HG02840 (cell line): ENCODE data around the gene CYBRD1.
"Not testable (repeated sequence)": the region's sequence is repeated elsewhere in the genome, so short reads cannot be mapped to it uniquely, and the experiment has no call there.

Source experiments
- ATAC-seq: cut with Tn5 transposase; IDR thresholded peaks from one replicate; pipeline ENCODE4 v1.9.1; 2021; ENCODE audit warnings: mild to moderate bottlenecking, moderate library complexity, moderate number of reproducible peaks; ENCODE audit not compliant: unreplicated experiment, low FRiP score

CYBRD1 gene, protein sequence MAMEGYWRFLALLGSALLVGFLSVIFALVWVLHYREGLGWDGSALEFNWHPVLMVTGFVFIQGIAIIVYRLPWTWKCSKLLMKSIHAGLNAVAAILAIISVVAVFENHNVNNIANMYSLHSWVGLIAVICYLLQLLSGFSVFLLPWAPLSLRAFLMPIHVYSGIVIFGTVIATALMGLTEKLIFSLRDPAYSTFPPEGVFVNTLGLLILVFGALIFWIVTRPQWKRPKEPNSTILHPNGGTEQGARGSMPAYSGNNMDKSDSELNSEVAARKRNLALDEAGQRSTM

DNA sequence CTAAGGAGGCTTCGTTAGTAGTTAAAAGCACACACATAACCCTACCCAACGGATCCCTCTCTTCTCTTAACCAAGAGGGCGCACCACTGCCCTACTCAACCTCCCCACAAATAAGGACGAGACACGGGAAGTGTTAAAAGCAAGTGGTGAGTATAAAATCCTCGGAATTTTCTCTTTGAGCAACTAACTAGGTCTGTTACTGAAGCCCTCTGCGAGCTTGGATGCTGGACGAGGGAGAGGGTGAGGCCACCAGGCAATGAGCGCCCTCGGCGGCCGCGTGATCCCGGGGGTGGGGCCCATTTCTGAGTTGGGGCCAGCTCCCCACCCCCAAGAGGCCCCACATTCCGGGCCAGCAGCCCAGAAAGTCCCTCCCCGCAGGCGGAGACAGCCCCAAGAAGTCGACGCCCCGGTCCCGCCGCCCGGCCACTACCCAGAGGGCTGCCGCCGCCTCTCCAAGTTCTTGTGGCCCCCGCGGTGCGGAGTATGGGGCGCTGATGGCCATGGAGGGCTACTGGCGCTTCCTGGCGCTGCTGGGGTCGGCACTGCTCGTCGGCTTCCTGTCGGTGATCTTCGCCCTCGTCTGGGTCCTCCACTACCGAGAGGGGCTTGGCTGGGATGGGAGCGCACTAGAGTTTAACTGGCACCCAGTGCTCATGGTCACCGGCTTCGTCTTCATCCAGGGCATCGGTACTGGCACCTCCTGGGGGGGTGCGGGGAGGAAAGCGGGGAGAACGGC lies at the start of gene CYBRD1:
CYBRD1 (plus strand) TSS at position 423 of the 736 bp plus-strand sequence; CDS start at position 495, 72 bp downstream.
- peak; percentile 51 for ATAC-seq

DNA sequence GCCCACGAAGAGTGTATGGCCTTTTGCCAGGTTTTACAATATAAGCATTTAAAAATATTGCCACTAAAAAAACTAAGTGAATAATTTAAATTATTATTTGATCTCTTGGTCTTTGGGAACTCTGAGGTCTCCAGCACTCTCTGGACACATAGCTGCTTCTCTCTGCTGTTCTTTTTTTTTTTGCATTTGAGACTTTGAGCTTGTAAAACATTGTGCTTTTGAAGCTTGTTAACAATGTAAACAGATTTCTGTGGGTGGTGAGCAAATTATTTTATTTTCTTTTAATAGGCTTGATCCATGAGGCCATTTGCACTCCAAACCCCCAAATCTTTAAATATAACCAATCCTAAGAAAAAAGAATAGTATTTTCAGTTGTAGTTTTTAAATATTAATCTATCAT lies 46.3 kb upstream of the CYBRD1 start:
- ATAC-seq, result no peak

DNA sequence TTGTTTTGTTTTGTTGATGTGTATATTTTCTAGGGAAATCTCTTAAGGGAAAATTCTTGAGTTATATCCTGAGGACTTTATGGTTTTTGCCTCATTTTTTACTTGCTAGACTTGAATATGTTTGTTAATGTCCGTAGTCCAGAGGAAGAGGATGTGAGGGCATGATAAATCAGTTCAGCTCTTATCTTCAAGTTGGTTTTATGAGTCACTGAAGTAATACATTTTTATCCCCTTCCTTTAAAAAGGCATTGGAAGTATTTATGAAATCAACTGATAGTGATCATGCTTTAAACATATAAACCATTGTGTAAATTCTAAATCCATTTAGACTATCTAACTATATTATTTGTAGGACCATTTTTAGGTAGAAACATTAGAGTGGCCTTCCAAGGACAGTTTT lies 43.9 kb upstream of the CYBRD1 start:
- no peak for ATAC-seq

DNA sequence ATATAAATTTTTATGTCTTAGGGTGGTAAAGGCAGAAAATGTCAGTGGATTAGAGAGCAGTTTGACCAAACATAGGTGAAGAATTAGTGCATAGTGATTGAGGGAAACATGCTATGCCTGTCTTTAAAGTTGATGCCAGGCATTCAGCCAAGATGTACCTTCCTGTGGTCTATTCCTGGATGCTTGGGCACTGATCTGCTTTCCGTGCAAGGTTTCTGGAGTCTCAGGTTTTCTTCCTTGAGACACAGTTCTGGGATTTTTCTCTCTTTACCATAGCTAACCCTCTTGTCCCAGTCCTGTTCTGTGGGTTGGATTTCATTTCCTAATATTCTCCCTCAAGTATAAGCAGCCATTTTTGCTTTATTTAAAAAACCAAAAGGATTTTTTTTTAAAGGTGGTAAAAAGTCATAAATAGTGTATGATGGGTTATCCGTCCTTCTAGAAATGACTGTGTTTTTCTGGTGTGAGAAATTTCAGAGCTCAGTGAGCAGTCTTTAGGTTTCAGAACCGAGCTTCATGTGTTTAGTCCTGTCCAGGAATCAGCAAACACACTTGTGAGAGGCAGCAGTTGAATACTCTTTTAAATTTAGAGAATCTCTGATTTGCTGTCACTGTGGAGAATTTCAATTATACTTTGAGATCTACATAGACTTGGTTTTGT lies 43.0 kb upstream of the CYBRD1 start:
- ATAC-seq, result no peak

DNA sequence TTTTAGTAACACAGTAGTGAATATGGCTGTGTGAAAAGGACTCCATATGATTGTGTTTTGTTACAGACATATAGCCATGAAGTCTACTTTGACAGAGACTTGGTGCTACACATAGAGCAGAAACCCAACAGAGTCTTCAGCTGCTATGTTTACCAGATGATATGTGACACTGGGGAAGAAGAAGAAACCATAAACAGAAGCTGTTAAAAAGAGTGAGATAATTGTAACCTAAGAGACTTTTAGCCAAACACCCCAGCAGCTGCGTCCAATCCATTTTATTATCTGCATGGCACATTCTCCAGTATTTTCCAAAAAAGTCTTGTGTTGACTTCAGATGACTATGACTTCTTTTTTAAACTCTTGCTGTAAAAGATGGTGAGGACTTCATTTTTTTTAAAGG lies 41.4 kb upstream of the CYBRD1 start:
- ATAC-seq, result no peak

DNA sequence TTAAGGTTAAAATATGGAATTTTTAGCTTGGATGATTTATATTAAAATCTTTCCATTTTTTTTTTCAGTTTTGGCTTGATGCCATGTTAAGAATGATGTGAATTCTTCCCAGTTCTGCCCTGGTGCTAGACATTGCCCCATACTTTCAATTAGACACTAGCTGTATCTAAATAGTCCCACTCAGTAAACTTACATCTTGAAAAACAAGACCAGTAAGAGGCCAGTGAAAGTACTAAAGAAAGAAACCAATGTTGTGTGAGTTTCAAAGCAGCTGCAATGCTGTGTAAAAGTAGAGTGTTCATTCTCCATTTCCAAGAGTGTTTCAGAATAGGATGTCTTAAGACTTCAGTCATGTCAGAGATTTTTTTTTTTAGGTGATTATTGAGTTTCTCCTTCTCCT lies 40.0 kb upstream of the CYBRD1 start:
- no peak for ATAC-seq

DNA sequence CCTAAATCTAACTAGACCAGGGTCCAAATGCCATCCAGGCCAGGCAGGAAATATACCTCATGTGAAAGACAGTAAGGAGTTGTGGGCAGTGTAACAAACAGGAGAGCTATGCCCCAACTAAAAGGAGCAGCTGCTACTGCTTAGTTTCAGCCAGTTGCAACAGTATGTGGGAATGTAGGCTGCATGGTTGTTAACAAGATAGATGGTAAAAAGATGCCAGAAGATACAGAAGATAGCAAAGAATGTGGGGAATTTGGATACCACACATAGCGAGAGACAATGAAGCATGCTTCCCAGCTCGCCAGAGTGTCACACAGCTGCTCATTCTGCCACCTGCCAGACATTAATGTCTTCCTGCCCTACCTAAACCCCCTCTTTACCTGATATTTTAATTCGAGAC lies 39.4 kb upstream of the CYBRD1 start:
- ATAC-seq, result no peak

DNA sequence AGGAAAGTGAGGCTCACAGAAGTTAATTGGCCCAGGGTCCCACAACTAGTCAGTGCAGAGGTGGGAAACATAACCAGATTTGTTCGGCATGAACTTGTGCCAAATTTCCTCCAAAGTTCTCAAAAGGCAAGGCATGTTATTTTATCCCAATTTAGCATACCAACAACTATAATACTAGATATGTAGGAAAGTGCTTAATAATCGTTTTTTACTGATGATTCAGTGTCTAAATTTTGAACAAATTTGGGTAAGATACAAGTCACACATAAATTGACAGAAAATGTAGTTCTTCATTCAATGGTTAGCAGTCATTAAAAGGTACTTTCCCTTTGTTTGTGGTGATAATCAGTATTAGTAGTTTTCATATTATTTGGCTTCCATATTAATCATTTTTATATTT lies 38.5 kb upstream of the CYBRD1 start:
- no peak for ATAC-seq

DNA sequence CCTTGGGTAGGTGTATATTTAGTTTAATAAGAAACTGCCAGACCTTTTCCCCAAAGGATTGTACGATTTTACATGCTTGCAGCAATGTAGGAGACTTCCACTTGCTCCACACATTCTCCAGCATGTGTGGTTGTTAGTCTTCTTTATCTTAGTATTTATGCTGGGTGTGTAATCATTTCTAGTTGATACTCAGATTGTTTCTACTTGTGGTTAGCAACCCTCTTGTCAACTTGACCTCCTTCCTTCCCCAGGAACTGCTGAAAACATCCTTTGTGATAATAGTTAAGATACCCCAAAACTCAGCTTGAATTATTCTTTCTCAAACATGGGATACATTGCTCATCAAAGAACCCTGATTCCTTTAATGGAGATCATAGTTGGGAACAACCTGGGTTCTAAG lies 37.2 kb upstream of the CYBRD1 start:
- no peak for ATAC-seq

DNA sequence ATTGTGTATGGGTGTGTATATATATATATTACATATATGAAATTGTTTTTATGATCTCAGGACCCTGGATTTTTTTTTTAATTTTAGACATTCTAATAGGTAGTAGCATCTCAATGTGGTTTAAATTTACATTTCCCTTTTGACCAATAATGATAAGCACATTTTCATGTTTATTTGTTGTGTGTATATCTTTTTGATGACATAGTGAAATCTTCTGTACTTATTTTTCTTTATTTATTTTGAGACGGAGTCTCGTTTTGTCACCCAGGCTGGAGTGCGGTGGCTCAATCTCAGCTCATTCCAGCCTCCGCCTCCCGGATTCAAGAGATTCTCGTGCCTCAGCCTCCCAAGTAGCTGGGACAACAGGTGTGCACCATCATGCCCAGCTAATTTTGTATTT lies 35.1 kb upstream of the CYBRD1 start:
- no peak for ATAC-seq

DNA sequence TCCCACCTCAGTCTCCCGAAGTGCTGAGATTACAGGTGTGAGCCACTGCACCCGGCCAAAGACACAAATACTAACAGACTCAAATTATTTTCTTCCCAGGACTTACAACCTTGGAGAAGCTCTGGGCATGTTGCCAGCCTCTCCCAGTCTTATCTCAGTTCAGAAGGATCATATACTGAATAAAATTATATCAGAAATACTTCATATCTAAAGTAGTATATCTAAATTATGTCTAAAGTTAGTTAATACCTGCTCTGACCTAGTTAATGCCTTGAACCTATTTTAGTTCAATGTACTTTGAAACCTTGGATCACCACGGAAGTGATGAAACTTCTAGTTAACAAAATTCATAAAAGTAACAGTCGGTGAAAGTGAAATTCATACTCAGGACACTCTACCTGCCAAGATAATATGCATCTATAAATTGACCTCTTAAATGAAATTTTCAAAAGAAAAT lies 34.4 kb upstream of the CYBRD1 start:
- no peak for ATAC-seq

DNA sequence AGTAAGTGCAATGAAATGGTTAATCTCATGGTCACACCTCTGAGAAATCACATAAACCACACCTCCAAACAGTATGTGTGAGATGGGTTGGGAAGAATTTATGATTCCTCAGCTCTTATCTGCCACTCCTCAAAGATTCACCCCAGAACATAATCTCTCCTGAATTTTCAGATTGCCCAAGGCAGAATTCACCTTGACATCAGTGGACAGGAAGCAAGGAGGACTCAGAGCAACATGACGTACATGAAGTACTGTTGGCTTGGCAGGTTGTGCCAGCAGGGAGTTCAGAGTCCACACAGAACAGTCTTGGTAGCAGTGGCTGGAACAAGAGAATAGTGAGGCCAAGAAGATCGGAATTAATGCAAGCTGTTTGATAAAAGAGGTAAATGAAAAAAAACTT lies 31.7 kb upstream of the CYBRD1 start:
- ATAC-seq, result no peak

DNA sequence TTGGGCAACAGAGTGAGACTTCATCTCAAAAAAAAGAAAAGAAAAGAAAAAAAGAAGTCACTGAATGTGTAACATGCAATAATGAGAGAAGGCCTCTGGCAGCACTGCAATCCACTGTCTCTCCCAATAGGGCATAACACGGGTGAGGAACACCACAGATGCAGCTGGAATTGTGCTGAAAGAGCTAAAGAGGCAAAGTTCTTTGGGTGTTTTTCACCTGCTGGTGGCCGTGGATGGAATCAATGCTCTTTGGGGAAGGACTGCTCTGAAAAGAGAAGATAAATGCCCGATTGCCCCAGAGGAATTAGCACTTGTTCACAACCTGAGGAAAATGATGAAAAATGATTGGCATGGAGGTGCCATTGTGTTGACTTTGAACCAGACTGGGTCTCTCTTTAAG lies 31.0 kb upstream of the CYBRD1 start:
- ATAC-seq, result no peak

DNA sequence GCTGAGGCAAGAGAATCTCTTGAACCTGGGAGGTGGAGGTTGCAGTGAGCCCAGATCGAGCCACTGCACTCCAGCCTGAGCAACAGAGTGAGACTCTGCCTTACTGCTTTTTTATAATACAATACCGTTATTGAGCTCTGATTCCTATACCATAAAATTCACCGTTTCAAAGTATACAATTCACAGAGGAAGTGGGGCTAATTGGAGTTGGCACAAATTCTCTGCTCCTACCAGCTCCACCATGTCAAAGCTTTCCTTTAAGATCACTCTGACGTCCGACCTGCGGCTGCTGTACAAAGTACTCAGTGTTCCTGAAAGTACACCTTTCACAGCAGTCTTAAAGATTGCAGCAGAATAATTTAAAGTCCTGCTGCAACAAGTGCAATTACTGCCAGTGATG lies 29.6 kb upstream of the CYBRD1 start:
- no peak for ATAC-seq

DNA sequence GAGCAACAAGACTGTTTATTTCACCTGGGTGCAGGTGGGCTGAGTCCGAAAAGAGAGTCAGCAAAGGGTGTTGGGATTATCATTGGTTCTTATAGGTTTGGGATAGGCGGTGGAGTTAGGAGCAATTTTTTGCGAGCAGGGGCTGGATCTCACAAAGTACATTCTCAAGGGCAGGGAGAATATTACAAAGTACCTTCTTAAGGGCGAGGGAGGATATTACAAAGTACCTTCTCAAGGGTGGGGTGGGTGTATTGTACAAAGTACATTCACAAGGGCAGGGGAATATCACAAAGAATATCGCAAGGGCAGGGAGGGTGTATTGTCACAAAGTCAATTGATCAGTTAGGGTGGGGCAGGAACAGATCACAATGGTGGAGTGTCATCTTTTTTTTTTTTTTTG lies 24.6 kb upstream of the CYBRD1 start:
- not testable (repeated sequence) for ATAC-seq

DNA sequence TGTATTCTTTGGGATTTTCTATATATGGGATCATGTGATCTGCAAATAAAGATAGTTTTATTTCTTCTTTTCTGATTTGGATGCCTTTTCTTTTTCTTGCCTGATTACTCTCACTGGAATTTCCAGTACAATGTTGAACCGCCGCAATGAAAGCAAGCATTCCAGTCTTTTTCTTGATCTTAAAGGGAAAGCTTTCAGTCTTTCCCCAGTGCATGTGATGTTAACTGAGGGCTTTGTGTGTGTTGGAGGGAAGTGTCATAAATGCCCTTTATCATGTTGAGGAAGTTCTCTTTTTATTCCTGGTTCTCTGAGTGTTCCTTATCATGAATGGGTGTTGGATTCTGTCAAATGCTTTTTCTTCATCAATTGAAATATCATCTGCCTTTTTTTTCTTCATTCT lies 16.9 kb upstream of the CYBRD1 start:
- no peak for ATAC-seq

DNA sequence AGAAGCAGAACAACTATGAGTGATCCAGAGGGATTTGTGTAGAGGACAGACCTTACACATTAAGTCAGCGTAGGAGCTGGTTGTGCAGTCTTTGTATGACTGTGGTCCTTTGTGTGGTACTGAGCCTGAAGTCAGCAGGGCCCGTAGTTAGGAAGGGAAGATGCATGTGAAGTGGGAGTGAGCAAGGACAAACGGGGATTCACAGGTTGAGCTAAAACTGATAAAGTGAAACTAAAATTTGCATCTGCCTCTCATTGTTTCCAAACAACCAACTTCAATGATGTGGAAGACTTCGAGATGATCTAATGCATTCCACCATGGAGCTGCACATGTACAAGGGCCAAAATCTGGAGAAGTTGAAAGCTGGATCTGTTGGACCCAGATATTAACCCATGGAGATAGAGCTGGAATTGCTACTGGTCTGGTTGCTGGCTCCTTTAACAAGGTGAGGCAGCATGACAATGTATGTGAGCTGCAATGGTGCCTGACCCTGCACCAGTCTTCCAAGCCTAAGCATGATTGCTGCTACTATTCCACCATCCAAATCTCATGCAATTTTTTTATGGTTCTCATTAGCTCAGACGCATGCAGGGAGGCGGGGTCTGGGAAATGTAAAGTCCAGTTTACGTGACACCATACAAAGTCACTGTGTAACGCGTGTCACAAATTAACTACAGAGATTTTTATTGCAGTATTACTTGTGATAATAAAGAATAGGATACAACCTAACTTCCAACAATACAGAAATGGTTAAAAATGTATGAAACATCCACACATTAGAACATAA lies 12.1 kb upstream of the CYBRD1 start:
- ATAC-seq, result peak; percentile 85

DNA sequence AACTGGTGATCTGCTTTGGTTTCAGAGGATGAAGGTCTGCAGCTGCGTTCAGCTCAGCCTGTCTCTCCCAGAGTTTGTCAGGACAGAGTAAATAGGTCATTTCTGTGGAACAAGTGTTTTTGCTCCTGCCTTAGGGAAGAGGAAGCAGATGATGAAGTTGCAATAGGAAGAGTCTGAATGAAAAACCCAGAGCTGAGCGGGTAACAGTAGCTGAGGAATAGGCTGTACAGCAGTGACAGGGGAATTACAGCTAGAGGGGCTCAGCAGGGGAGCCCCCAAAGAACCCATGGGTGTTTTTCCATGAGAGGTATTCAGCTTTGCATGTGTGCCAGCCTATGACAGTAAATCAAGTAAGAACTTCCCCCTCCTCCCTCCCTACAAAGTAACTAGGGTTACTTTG lies 10.3 kb upstream of the CYBRD1 start:
- no peak for ATAC-seq

DNA sequence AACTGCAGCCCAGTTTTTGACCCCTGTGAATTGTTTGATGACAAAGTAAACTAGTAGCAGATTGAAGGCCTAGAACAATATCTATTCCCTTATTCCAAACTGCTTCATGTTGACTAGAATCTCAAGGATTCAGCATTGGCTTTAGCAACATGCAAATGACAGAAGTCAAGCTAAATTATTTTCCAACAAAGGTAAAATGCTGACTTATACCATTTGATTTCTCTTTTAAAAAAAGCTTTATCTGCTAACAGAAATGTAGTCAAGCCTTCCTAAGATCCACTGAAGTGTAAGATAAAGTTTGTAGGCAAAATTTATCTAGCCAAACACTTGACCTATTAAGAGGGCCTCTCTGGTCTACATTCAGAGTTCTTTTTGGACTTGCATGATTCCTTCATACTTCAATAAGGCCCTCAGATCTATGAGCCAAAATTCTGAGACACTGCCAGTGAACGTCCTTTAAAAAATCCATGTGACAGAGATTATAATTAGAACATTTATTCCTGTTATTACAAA lies 9.5 kb upstream of the CYBRD1 start:
- ATAC-seq, result no peak

DNA sequence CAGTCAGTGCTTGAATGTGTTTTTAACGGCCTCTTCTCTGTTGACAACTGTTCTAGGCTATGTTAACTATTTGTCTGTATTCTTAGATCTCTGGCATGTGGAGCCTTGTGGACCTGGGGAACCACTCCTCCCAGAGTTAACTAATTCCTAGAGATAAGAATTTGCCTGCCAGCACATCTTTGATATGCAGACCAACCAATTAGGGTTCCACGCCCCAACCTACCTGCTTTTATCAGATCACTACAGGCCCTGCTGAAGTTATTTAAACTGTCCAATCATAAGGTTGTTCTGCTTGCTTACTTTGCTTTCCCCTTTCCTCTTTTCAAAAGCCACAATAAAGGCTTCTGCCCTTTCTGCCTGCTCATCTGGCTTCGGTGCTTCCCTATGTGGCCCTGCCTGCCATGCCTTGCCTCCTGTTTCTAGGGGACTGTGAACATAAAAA lies 8.5 kb upstream of the CYBRD1 start:
- no peak for ATAC-seq
